Keratinocyte (primary cell): Measurements from ENCODE around the gene GBGT1. TPM values are rescaled to one million over a fixed set of nuclear protein-coding genes. Genes with fewer than 3 reads are reported as not detected.

Experiments used
- DNase-seq: peaks from one replicate; pipeline ENCODE4 v3.0.0-alpha.2; 2011; ENCODE audit warnings: low read depth, missing footprints, low spot score
- FAIRE-seq: peaks from 2 replicates; lab custom pipeline; 2011; peaks lifted over from hg19 to GRCh38; lab: Jason Lieb, UNC
- H2AFZ ChIP-seq: 2 replicates; pipeline ENCODE4 v1.6.0; 2012; ENCODE audit warnings: low read length, control low read depth, inconsistent platforms; ENCODE audit not compliant: control insufficient read depth
- H3K27ac ChIP-seq: 2 replicates; pipeline ENCODE4 v1.5.1; 2011; ENCODE audit warnings: low read length; ENCODE audit not compliant: control insufficient read depth, insufficient read depth
- H3K27me3 ChIP-seq: 3 replicates; pipeline ENCODE4 v1.6.0; 2011; ENCODE audit warnings: low read length; ENCODE audit not compliant: control insufficient read depth, insufficient read depth; ENCODE audit errors: extremely low read depth
- H3K36me3 ChIP-seq, 2 experiments: 2 replicates in 1 of 2; 3 replicates in 1 of 2; pipeline ENCODE4 v1.5.1; 2011; ENCODE audit warnings: low read length in 2 of 2, mild to moderate bottlenecking in 1 of 2; ENCODE audit not compliant: control insufficient read depth in 2 of 2, insufficient read depth in 2 of 2; ENCODE audit errors: extremely low read depth in 1 of 2
- H3K4me1 ChIP-seq: 3 replicates; pipeline ENCODE4 v1.5.1; 2011; ENCODE audit warnings: low read length; ENCODE audit not compliant: control insufficient read depth, insufficient read depth; ENCODE audit errors: extremely low read depth
- H3K4me2 ChIP-seq: 3 replicates; pipeline ENCODE4 v1.6.0; 2011; ENCODE audit warnings: low read depth, low read length; ENCODE audit not compliant: control insufficient read depth, insufficient read depth; ENCODE audit errors: extremely low read depth
- H3K4me3 ChIP-seq, 3 experiments: fragments of 200-600 bp in 1 of 3; sonication (generic) in 1 of 3; 2 replicates in 2 of 3; 3 replicates in 1 of 3; pipeline ENCODE4 v1.5.1; 2011 to 2016; ENCODE audit warnings: low read length in 3 of 3, mild to moderate bottlenecking in 3 of 3, control low read depth in 2 of 3, inconsistent platforms in 1 of 3, low read depth in 1 of 3, mixed read lengths in 1 of 3, mixed run types in 1 of 3, moderate library complexity in 1 of 3; ENCODE audit not compliant: control insufficient read depth in 2 of 3, insufficient read depth in 2 of 3; ENCODE audit errors: extremely low read depth in 1 of 3
- H3K79me2 ChIP-seq: 2 replicates; pipeline ENCODE4 v1.6.0; 2012; ENCODE audit warnings: low read length; ENCODE audit not compliant: control insufficient read depth, insufficient read depth
- H3K9ac ChIP-seq: 3 replicates; pipeline ENCODE4 v1.6.0; 2011; ENCODE audit warnings: low read length; ENCODE audit not compliant: control insufficient read depth, insufficient read depth; ENCODE audit errors: extremely low read depth
- H3K9me1 ChIP-seq: 3 replicates; pipeline ENCODE4 v1.6.0; 2011; ENCODE audit warnings: low read length; ENCODE audit not compliant: control insufficient read depth, insufficient read depth; ENCODE audit errors: extremely low read depth
- H3K9me3 ChIP-seq: 2 replicates; pipeline ENCODE4 v1.5.1; 2012; ENCODE audit warnings: low read depth, low read length; ENCODE audit not compliant: control insufficient read depth
- H4K20me1 ChIP-seq: 3 replicates; pipeline ENCODE4 v1.6.0; 2011; ENCODE audit warnings: low read length; ENCODE audit not compliant: control insufficient read depth, insufficient read depth; ENCODE audit errors: extremely low read depth
- EZH2 ChIP-seq: IDR thresholded peaks from one replicate; pipeline ENCODE4 v1.6.1; 2012; ENCODE audit warnings: inconsistent platforms, mild to moderate bottlenecking, low read length, moderate library complexity
- dilution Hi-C: fragments of 300-500 bp; cut with MboI; formaldehyde crosslinking; loops from one replicate; pipeline ENCODE4 v1.7.0; 2020; ENCODE audit warnings: low sequenced_read_pairs; ENCODE audit not compliant: extremely low pct_ligation_motif_present
- polyA plus RNA-seq, 5 experiments: library from polyadenylated mRNA; depleted of rRNA in 3 of 5; stranded (reverse) in 3 of 5; stranded (forward) in 1 of 5; unstranded in 1 of 5; fragments of >200 nt; gene quantifications; 1 replicate in 1 of 5; 2 replicates in 3 of 5; 3 replicates in 1 of 5; pipeline versions ENCODE4 v1.2.1 to v1.2.3, GENCODE V29; 2011 to 2012; ENCODE audit warnings: missing spikeins in 2 of 5, low read depth in 1 of 5, low replicate concordance in 1 of 5
- TF ChIP-seq, protein P1 (sequence below), 3 experiments: IDR thresholded peaks in 1 of 3; conservative IDR thresholded peaks in 1 of 3; optimal IDR thresholded peaks in 1 of 3; 2 replicates in 2 of 3; 3 replicates in 1 of 3; pipeline versions ENCODE3 to v1.5.1; 2011; ENCODE audit warnings: low read length in 3 of 3, mild to moderate bottlenecking in 3 of 3, moderate library complexity in 2 of 3, control low read depth in 1 of 3, inconsistent platforms in 1 of 3; ENCODE audit not compliant: insufficient read depth in 2 of 3; ENCODE audit errors: extremely low read depth in 1 of 3

The GBGT1 gene
- polyA plus RNA-seq, 1 donor (not counting 4 experiments of a cell fraction or from before 2014, with no cell fraction given): 0.54 TPM

DNA sequence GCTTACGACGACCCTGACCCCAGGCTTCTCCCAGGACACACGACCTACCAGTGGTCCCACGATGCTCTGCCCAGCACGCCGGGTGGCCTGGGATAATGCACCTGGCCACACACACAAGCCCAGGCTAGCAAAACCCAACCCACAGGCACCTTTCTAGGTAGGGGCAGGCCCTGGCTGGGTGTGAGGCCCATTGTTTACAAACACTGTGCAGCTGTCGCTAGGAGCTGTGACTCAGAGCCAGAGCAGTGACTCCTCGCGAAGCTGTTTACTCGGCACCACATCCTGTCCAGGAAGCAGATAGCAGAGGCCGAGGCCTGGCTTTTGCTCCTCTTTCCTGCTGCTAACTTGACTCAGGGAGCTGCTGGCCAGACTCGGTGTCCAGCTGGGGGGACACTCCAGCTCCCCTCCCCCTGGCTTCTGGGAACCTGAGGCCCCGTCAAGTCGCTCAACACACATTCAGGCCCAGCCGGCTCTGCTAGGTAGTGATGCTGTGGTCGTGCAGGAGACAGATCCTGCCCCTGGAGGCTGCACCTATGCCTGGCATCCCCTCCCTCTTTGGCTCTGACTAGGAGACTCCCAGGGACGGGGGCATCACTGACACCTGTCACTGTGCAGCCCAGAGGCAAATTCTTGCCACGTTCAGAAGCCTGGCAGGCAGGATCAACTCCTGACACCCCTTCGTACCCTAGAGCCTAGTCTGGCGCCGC, 29.9 kb downstream of the GBGT1 start:
- Histone ChIP-seq H3K27me3 (peaks cover 3% of the 10 kb centered on the region), H3K27ac (peak overlapping the region; percentile 85), H3K4me2 (peak overlapping the region; percentile 79), H3K36me3 (peaks cover 0 to 5% of the 10 kb centered on the region in 2 experiments), H3K9me3 (no peaks in the 10 kb centered on the region), H2AFZ (no peak overlapping the region), H3K79me2 (peaks cover 18% of the 10 kb centered on the region), H3K4me1 (peaks cover 40% of the 10 kb centered on the region), H4K20me1 (peaks cover 50% of the 10 kb centered on the region), H3K9ac (peak overlapping the region; percentile 78), H3K4me3 (peak overlapping the region in 2 of 3 experiments; percentile 26 to 46), H3K9me1 (peaks cover 3% of the 10 kb centered on the region)
- FAIRE-seq (peak; percentile 85), DNase-seq (peak; percentile 94)
- TF ChIP-seq, protein P1, sequence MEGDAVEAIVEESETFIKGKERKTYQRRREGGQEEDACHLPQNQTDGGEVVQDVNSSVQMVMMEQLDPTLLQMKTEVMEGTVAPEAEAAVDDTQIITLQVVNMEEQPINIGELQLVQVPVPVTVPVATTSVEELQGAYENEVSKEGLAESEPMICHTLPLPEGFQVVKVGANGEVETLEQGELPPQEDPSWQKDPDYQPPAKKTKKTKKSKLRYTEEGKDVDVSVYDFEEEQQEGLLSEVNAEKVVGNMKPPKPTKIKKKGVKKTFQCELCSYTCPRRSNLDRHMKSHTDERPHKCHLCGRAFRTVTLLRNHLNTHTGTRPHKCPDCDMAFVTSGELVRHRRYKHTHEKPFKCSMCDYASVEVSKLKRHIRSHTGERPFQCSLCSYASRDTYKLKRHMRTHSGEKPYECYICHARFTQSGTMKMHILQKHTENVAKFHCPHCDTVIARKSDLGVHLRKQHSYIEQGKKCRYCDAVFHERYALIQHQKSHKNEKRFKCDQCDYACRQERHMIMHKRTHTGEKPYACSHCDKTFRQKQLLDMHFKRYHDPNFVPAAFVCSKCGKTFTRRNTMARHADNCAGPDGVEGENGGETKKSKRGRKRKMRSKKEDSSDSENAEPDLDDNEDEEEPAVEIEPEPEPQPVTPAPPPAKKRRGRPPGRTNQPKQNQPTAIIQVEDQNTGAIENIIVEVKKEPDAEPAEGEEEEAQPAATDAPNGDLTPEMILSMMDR (optimal IDR thresholded peaks at IDR 0.05 in 1 of 3, IDR thresholded peaks at IDR 0.05 in 1 of 3, conservative IDR thresholded peaks at IDR 0.05 in 1 of 3; ENCODE audit: extremely low read depth in 1 of 3, insufficient read depth in 2 of 3, low read length in 3 of 3): peak in 2 of 3 experiments; percentile 15 to 19
- no peak for TF ChIP-seq EZH2
- dilution Hi-C loops: no loop called here

DNA sequence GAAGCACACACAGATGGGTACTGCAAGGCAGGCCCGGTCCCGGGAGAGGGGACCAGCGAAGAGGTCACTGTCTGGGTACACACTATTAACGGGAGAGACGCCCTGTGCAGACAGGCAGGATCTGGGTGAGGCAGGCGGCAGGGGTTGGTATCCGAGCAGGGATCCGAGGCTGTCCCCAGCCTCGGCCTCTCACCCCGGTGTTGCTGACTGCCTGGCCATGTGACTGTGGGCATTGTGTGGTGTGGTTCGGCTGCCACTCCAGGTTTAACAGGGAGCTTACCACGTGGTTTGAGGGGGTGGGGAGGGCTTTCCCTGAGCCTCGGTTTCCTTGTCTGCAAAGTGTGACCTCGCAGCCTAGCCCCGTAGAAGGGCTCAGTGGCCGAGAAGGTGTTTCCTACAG, 31.5 kb downstream of the GBGT1 start:
- dilution Hi-C loops: no loop called here
- no peak for TF ChIP-seq EZH2
- TF ChIP-seq, protein P1 (optimal IDR thresholded peaks at IDR 0.05 in 1 of 3, IDR thresholded peaks at IDR 0.05 in 1 of 3, conservative IDR thresholded peaks at IDR 0.05 in 1 of 3; ENCODE audit: extremely low read depth in 1 of 3, insufficient read depth in 2 of 3, low read length in 3 of 3): no peak
- H3K27ac ChIP-seq: no peak overlapping the region
- peaks cover 3% of the 10 kb centered on the region for H3K9me1 ChIP-seq
- H3K79me2 ChIP-seq: peaks cover 12% of the 10 kb centered on the region
- peaks cover 50% of the 10 kb centered on the region for H4K20me1 ChIP-seq
- no peak overlapping the region for H3K4me3 ChIP-seq
- DNase-seq: no peak
- H3K36me3 ChIP-seq: peaks cover 0 to 7% of the 10 kb centered on the region in 2 experiments
- no peak overlapping the region for H3K9ac ChIP-seq
- FAIRE-seq: no peak
- H3K27me3 ChIP-seq: peaks cover 3% of the 10 kb centered on the region
- H2AFZ ChIP-seq: no peak overlapping the region
- H3K9me3 ChIP-seq: no peaks in the 10 kb centered on the region
- H3K4me2 ChIP-seq: no peak overlapping the region
- peaks cover 55% of the 10 kb centered on the region for H3K4me1 ChIP-seq
